ENCODE measurements around the gene FOS.

FOS gene

DNA sequence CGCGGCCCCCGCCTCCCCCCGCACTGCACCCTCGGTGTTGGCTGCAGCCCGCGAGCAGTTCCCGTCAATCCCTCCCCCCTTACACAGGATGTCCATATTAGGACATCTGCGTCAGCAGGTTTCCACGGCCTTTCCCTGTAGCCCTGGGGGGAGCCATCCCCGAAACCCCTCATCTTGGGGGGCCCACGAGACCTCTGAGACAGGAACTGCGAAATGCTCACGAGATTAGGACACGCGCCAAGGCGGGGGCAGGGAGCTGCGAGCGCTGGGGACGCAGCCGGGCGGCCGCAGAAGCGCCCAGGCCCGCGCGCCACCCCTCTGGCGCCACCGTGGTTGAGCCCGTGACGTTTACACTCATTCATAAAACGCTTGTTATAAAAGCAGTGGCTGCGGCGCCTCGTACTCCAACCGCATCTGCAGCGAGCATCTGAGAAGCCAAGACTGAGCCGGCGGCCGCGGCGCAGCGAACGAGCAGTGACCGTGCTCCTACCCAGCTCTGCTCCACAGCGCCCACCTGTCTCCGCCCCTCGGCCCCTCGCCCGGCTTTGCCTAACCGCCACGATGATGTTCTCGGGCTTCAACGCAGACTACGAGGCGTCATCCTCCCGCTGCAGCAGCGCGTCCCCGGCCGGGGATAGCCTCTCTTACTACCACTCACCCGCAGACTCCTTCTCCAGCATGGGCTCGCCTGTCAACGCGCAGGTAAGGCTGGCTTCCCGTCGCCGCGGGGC lies at the start of gene FOS:
TSS of gene FOS (plus strand) at position 407 of the 731 bp plus-strand sequence. CDS start at position 562, 155 bp downstream.
- TF ChIP-seq, protein P1, sequence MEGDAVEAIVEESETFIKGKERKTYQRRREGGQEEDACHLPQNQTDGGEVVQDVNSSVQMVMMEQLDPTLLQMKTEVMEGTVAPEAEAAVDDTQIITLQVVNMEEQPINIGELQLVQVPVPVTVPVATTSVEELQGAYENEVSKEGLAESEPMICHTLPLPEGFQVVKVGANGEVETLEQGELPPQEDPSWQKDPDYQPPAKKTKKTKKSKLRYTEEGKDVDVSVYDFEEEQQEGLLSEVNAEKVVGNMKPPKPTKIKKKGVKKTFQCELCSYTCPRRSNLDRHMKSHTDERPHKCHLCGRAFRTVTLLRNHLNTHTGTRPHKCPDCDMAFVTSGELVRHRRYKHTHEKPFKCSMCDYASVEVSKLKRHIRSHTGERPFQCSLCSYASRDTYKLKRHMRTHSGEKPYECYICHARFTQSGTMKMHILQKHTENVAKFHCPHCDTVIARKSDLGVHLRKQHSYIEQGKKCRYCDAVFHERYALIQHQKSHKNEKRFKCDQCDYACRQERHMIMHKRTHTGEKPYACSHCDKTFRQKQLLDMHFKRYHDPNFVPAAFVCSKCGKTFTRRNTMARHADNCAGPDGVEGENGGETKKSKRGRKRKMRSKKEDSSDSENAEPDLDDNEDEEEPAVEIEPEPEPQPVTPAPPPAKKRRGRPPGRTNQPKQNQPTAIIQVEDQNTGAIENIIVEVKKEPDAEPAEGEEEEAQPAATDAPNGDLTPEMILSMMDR (IDR thresholded peaks at IDR 0.05; ENCODE audit: low read depth, low read length, missing control alignments): no peak
- DNase-seq (ENCODE audit: extremely low read depth, low read depth): peak; percentile 75
- peak within 1 kb of the TSS; percentile 87 for H3K4me3 ChIP-seq (replicated peaks; ENCODE audit: low read depth, low read length)

DNA sequence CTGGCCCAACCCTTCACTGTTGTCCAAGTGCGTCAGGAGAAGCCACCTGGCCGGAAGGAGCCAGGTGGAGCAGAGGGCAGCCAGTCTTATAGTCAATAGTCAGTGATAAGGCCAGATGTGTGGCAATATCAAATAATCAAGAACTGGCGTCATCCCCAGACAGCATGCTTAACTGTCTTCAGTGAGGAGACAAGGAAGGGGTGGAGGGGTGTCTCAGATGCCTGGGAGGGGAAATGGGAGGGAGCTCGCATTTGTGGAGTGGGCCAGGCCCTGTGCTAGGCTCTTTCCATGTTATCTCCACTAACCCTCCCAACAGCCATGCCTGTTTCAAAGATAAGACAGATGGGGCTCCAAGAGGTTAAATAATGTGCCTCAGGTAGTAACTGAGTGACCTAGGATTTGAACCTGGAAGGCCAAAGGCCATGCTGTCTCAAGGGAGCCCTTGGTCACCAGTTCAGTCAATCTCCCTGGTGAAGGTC lies 48.9 kb upstream of the FOS start:
- TF ChIP-seq, protein P1 (IDR thresholded peaks at IDR 0.05; ENCODE audit: low read depth, low read length, missing control alignments): no peak

DNA sequence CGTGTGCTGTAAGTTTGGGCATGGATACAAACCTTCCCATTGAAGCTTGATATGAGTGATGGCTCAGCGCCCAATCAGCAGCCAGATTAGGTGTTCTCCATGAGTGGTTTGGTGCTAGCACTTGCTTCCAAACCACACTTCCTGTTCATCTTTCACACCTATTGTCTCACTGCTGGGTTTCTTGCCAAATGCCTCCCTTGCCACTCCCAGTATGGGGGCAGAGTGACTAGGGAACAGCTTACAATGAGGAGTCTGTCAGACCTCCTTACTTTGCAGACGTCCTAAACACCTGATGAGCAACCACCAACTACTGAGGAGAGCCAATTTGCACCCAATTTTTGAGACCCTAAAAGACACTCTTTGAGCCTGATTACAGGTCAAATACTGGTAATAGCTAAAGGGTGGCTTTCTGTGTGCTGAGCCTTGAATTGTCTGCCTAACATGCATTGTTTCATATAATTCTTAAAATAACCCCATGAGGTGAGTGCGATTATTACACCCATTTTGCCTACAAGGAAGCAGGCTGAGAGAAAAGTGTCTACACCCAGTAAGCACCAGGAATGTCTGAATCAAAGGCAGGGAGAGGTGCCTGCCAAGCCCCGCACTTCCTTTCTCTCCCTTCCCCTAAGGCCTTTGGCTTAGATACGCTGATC lies 48.4 kb upstream of the FOS start:
- TF ChIP-seq, protein P1 (IDR thresholded peaks at IDR 0.05; ENCODE audit: low read depth, low read length, missing control alignments): no peak
- H3K4me3 ChIP-seq (replicated peaks; ENCODE audit: low read depth, low read length): no peak overlapping the region
- DNase-seq (ENCODE audit: extremely low read depth, low read depth): no peak

More for the DNA sequence above, 48.9 kb upstream of the FOS start:
- DNase-seq (ENCODE audit: extremely low read depth, low read depth): no peak
- no peak overlapping the region for H3K4me3 ChIP-seq (replicated peaks; ENCODE audit: low read depth, low read length)

DNA sequence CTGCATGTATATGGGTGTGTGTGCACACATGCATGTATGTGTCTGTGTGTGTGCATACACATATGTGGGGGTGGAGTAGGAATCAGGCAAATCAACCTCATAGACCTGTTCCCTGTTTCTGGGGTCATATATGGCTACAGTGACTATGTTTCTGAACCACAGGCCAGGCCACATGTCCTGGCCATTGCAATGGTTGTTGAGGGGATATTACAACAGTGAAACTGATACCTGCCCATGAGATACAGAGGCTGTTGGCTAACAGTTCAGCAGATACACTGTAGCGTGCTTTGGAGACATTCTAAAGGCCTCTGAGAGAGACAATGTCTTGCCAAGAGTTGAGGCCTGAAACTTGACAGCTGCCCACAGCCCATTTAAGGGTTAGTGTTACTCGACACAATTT lies 47.3 kb upstream of the FOS start:
- no peak for DNase-seq (ENCODE audit: extremely low read depth, low read depth)
- no peak overlapping the region for H3K4me3 ChIP-seq (replicated peaks; ENCODE audit: low read depth, low read length)
- TF ChIP-seq, protein P1 (IDR thresholded peaks at IDR 0.05; ENCODE audit: low read depth, low read length, missing control alignments): no peak

DNA sequence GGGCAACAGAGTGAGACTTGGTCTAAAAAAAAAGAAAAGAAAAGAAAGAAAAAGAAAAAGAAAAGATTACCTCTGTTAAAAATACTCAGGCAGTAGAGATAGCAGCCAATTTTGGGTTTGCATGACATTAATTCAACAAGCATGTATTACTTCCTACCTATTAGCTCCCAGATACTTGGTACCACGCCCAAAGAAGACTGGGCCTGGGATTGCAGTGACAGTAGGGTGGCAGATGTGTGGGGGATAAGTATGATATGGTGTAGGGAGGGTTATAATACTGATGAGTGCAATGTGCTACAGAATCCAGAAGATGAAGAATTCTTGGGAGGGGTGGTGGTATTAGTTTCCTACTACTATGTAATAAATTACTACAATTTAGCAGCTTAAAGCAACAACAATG lies 46.4 kb upstream of the FOS start:
- no peak overlapping the region for H3K4me3 ChIP-seq (replicated peaks; ENCODE audit: low read depth, low read length)
- TF ChIP-seq, protein P1 (IDR thresholded peaks at IDR 0.05; ENCODE audit: low read depth, low read length, missing control alignments): no peak
- no peak for DNase-seq (ENCODE audit: extremely low read depth, low read depth)

DNA sequence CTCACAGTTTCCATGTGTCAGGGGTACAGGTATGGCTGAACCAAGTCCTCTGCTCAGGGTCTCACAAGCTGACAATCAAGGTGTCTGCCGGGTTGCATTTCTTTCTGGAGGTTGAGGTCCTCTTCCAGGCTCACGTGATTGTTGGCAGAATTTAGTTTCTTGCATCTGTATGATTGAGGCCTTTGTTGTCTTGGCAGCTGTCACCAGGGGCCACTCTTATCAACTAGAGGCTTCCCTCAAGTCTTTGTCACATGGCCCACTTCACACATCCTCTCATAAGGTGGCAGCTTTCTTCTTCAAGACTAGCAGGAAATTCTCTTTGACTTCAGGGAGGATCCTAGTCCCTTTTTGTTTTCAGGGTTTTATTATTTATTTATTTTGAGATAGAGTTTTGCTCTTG lies 46.0 kb upstream of the FOS start:
- H3K4me3 ChIP-seq (replicated peaks; ENCODE audit: low read depth, low read length): no peak overlapping the region
- TF ChIP-seq, protein P1 (IDR thresholded peaks at IDR 0.05; ENCODE audit: low read depth, low read length, missing control alignments): no peak
- DNase-seq (ENCODE audit: extremely low read depth, low read depth): no peak

Measured in HFF-Myc (cell line).